ENCODE measurements around the gene ALPK1.

Gene ALPK1

GRCh38 chr4:112296949-112297880 is at the start of gene ALPK1:
Gene ALPK1, plus strand, starts transcription at chr4:112297369.
- no peak within 1 kb of the TSS for H3K4me3 ChIP-seq (ENCODE audit: low read depth, low read length)
- H3K9me3 ChIP-seq (ENCODE audit: control insufficient read depth, insufficient read depth, low read depth, low read length) = no peaks in the 10 kb centered on the region
- H3K9ac ChIP-seq (ENCODE audit: low read length) = no peak within 1 kb of the TSS
- no peaks in the 10 kb centered on the region for H3K27me3 ChIP-seq (ENCODE audit: control insufficient read depth, insufficient read depth, low read length)
- no peak within 1 kb of the TSS for H3K27ac ChIP-seq (ENCODE audit: low read depth, low read length)
- H3K4me1 ChIP-seq (ENCODE audit: control insufficient read depth, insufficient read depth, low read length) = no peaks in the 10 kb centered on the region; the same call in 1 of the 2 replicates
- no peaks in the 10 kb centered on the region for H3K36me3 ChIP-seq (ENCODE audit: control insufficient read depth, insufficient read depth, low read length)

- Histone ChIP-seq H3K9ac (ENCODE audit: low read length) (no peak overlapping the region), H3K9me3 (ENCODE audit: control insufficient read depth, insufficient read depth, low read depth, low read length) (no peaks in the 10 kb centered on the region), H3K36me3 (ENCODE audit: control insufficient read depth, insufficient read depth, low read length) (no peaks in the 10 kb centered on the region; the same call in 1 of the 2 replicates), H3K27ac (ENCODE audit: low read depth, low read length) (no peak overlapping the region), H3K27me3 (ENCODE audit: control insufficient read depth, insufficient read depth, low read length) (no peaks in the 10 kb centered on the region), H3K4me1 (ENCODE audit: control insufficient read depth, insufficient read depth, low read length) (peaks cover 18% of the 10 kb centered on the region), H3K4me3 (ENCODE audit: low read depth, low read length) (no peak overlapping the region)
These were observed 46.0 kb upstream of the ALPK1 start for GRCh38 chr4:112251019-112251643.

GRCh38 chr4:112252234-112252633 is 44.9 kb upstream of the ALPK1 start:
- Histone ChIP-seq H3K9ac (ENCODE audit: low read length) (no peak overlapping the region), H3K36me3 (ENCODE audit: control insufficient read depth, insufficient read depth, low read length) (peaks cover 6% of the 10 kb centered on the region), H3K27ac (ENCODE audit: low read depth, low read length) (no peak overlapping the region), H3K9me3 (ENCODE audit: control insufficient read depth, insufficient read depth, low read depth, low read length) (no peaks in the 10 kb centered on the region), H3K4me3 (ENCODE audit: low read depth, low read length) (no peak overlapping the region), H3K4me1 (ENCODE audit: control insufficient read depth, insufficient read depth, low read length) (peaks cover 14% of the 10 kb centered on the region), H3K27me3 (ENCODE audit: control insufficient read depth, insufficient read depth, low read length) (no peaks in the 10 kb centered on the region)

GRCh38 chr4:112253382-112254000 is 43.7 kb upstream of the ALPK1 start:
- H3K4me3 ChIP-seq (ENCODE audit: low read depth, low read length) = no peak overlapping the region
- no peaks in the 10 kb centered on the region for H3K27me3 ChIP-seq (ENCODE audit: control insufficient read depth, insufficient read depth, low read length)
- peaks cover 11% of the 10 kb centered on the region; the same call in 1 of the 2 replicates for H3K4me1 ChIP-seq (ENCODE audit: control insufficient read depth, insufficient read depth, low read length)
- peaks cover 6% of the 10 kb centered on the region for H3K36me3 ChIP-seq (ENCODE audit: control insufficient read depth, insufficient read depth, low read length)
- H3K27ac ChIP-seq (ENCODE audit: low read depth, low read length) = no peak overlapping the region
- no peak overlapping the region for H3K9ac ChIP-seq (ENCODE audit: low read length)
- no peaks in the 10 kb centered on the region for H3K9me3 ChIP-seq (ENCODE audit: control insufficient read depth, insufficient read depth, low read depth, low read length)

- no peak overlapping the region for H3K9ac ChIP-seq (ENCODE audit: low read length)
- H3K36me3 ChIP-seq (ENCODE audit: control insufficient read depth, insufficient read depth, low read length) = peaks cover 27% of the 10 kb centered on the region
- H3K9me3 ChIP-seq (ENCODE audit: control insufficient read depth, insufficient read depth, low read depth, low read length) = no peaks in the 10 kb centered on the region
- peaks cover 7% of the 10 kb centered on the region; the same call in 1 of the 2 replicates for H3K4me1 ChIP-seq (ENCODE audit: control insufficient read depth, insufficient read depth, low read length)
- H3K27ac ChIP-seq (ENCODE audit: low read depth, low read length) = no peak overlapping the region
- H3K4me3 ChIP-seq (ENCODE audit: low read depth, low read length) = no peak overlapping the region
- no peaks in the 10 kb centered on the region for H3K27me3 ChIP-seq (ENCODE audit: control insufficient read depth, insufficient read depth, low read length)
These were observed 40.1 kb upstream of the ALPK1 start for GRCh38 chr4:112257098-112257497.

GRCh38 chr4:112266823-112267222 is 30.3 kb upstream of the ALPK1 start:
- H3K27me3 ChIP-seq (ENCODE audit: control insufficient read depth, insufficient read depth, low read length) = no peaks in the 10 kb centered on the region
- H3K9ac ChIP-seq (ENCODE audit: low read length) = no peak overlapping the region
- H3K9me3 ChIP-seq (ENCODE audit: control insufficient read depth, insufficient read depth, low read depth, low read length) = no peaks in the 10 kb centered on the region
- H3K36me3 ChIP-seq (ENCODE audit: control insufficient read depth, insufficient read depth, low read length) = peaks cover 37% of the 10 kb centered on the region
- H3K4me1 ChIP-seq (ENCODE audit: control insufficient read depth, insufficient read depth, low read length) = peaks cover 16% of the 10 kb centered on the region
- no peak overlapping the region for H3K27ac ChIP-seq (ENCODE audit: low read depth, low read length)
- H3K4me3 ChIP-seq (ENCODE audit: low read depth, low read length) = no peak overlapping the region

GRCh38 chr4:112270051-112270450 is 27.1 kb upstream of the ALPK1 start:
- Histone ChIP-seq H3K27ac (ENCODE audit: low read depth, low read length) (no peak overlapping the region), H3K4me1 (ENCODE audit: control insufficient read depth, insufficient read depth, low read length) (peaks cover 16% of the 10 kb centered on the region), H3K4me3 (ENCODE audit: low read depth, low read length) (no peak overlapping the region), H3K9ac (ENCODE audit: low read length) (no peak overlapping the region), H3K9me3 (ENCODE audit: control insufficient read depth, insufficient read depth, low read depth, low read length) (peaks cover 5% of the 10 kb centered on the region; the same call in 1 of the 2 replicates), H3K36me3 (ENCODE audit: control insufficient read depth, insufficient read depth, low read length) (peaks cover 20% of the 10 kb centered on the region; the same call in 1 of the 2 replicates), H3K27me3 (ENCODE audit: control insufficient read depth, insufficient read depth, low read length) (no peaks in the 10 kb centered on the region)

GRCh38 chr4:112270640-112271421 is 26.3 kb upstream of the ALPK1 start:
- Histone ChIP-seq H3K9ac (ENCODE audit: low read length) (no peak overlapping the region), H3K36me3 (ENCODE audit: control insufficient read depth, insufficient read depth, low read length) (peaks cover 16% of the 10 kb centered on the region; the same call in 1 of the 2 replicates), H3K4me1 (ENCODE audit: control insufficient read depth, insufficient read depth, low read length) (peaks cover 16% of the 10 kb centered on the region), H3K27me3 (ENCODE audit: control insufficient read depth, insufficient read depth, low read length) (no peaks in the 10 kb centered on the region), H3K9me3 (ENCODE audit: control insufficient read depth, insufficient read depth, low read depth, low read length) (peaks cover 5% of the 10 kb centered on the region; the same call in 1 of the 2 replicates), H3K4me3 (ENCODE audit: low read depth, low read length) (no peak overlapping the region), H3K27ac (ENCODE audit: low read depth, low read length) (no peak overlapping the region)

GRCh38 chr4:112272292-112272691 is 24.9 kb upstream of the ALPK1 start:
- no peak overlapping the region for H3K4me3 ChIP-seq (ENCODE audit: low read depth, low read length)
- peaks cover 5% of the 10 kb centered on the region; the same call in 1 of the 2 replicates for H3K9me3 ChIP-seq (ENCODE audit: control insufficient read depth, insufficient read depth, low read depth, low read length)
- no peaks in the 10 kb centered on the region for H3K27me3 ChIP-seq (ENCODE audit: control insufficient read depth, insufficient read depth, low read length)
- H3K4me1 ChIP-seq (ENCODE audit: control insufficient read depth, insufficient read depth, low read length) = peaks cover 16% of the 10 kb centered on the region
- H3K9ac ChIP-seq (ENCODE audit: low read length) = no peak overlapping the region
- no peak overlapping the region for H3K27ac ChIP-seq (ENCODE audit: low read depth, low read length)
- H3K36me3 ChIP-seq (ENCODE audit: control insufficient read depth, insufficient read depth, low read length) = peaks cover 10% of the 10 kb centered on the region; the same call in 1 of the 2 replicates

- Histone ChIP-seq H3K4me3 (ENCODE audit: low read depth, low read length) (no peak overlapping the region), H3K27ac (ENCODE audit: low read depth, low read length) (no peak overlapping the region), H3K27me3 (ENCODE audit: control insufficient read depth, insufficient read depth, low read length) (no peaks in the 10 kb centered on the region), H3K36me3 (ENCODE audit: control insufficient read depth, insufficient read depth, low read length) (no peaks in the 10 kb centered on the region), H3K9ac (ENCODE audit: low read length) (no peak overlapping the region), H3K9me3 (ENCODE audit: control insufficient read depth, insufficient read depth, low read depth, low read length) (peaks cover 5% of the 10 kb centered on the region; the same call in 1 of the 2 replicates), H3K4me1 (ENCODE audit: control insufficient read depth, insufficient read depth, low read length) (peaks cover 16% of the 10 kb centered on the region)
These were observed 22.2 kb upstream of the ALPK1 start for GRCh38 chr4:112274959-112275358.

Data from HUES6 (cell line).